HepG2 (cell line): ENCODE data around the gene IL27RA. TPM values are rescaled to one million over a fixed set of nuclear protein-coding genes. Genes with fewer than 3 reads are reported as not detected.

Experiments used
- CBX2 ChIP-seq, 2 experiments: fragments of 200-600 bp in 1 of 2; sonication (generic); formaldehyde crosslinking in 1 of 2; IDR thresholded peaks; 2 replicates each; pipeline versions ENCODE4 v1.7.0 to v1.8.1; 2018 to 2022; ENCODE audit warnings: low read depth in 2 of 2, low read length in 1 of 2, mild to moderate bottlenecking in 1 of 2, missing genetic modification reagents in 1 of 2
- EP300 ChIP-seq, 3 experiments: sonication (generic) in 1 of 3; formaldehyde crosslinking in 1 of 3; IDR thresholded peaks; 2 replicates each; pipeline versions ENCODE4 v1.5.1 to v1.6.1; 2011 to 2020; ENCODE audit warnings: low read depth in 2 of 3, low read length in 2 of 3, borderline replicate concordance in 1 of 3, improper control_type of control experiment in 1 of 3, mild to moderate bottlenecking in 1 of 3, missing genetic modification reagents in 1 of 3, moderate library complexity in 1 of 3
- ETV6 ChIP-seq: sonication (generic); formaldehyde crosslinking; conservative IDR thresholded peaks from 2 replicates; pipeline ENCODE4 v1.4.0; 2020; ENCODE audit warnings: missing genetic modification reagents
- EZH2 ChIP-seq: conservative IDR thresholded peaks from 2 replicates; pipeline ENCODE4 v1.6.1; 2012; ENCODE audit warnings: mild to moderate bottlenecking, low read depth, low read length, moderate library complexity
- KLF15 ChIP-seq: sonication (generic); formaldehyde crosslinking; IDR thresholded peaks from 2 replicates; pipeline ENCODE4 v1.8.1; 2023; ENCODE audit warnings: borderline replicate concordance, mild to moderate bottlenecking, inconsistent platforms, missing genetic modification reagents, mixed read lengths
- KLF6 ChIP-seq: IDR thresholded peaks from 2 replicates; pipeline ENCODE4 v1.8.0; 2016; ENCODE audit warnings: missing biosample characterization, missing genetic modification reagents
- LCORL ChIP-seq, 2 experiments: fragments of 450-650 bp in 1 of 2; sonication (generic) in 1 of 2; formaldehyde crosslinking in 1 of 2; IDR thresholded peaks; 2 replicates each; pipeline versions ENCODE4 v1.5.0 to v1.6.1; 2017 to 2020; ENCODE audit warnings: antibody characterized with exemption in 1 of 2, missing genetic modification reagents in 1 of 2
- NR2C2 ChIP-seq: sonication (generic); formaldehyde crosslinking; IDR thresholded peaks from 2 replicates; pipeline ENCODE4 v1.4.0; 2020; ENCODE audit warnings: missing genetic modification reagents, mild to moderate bottlenecking, moderate library complexity, borderline replicate concordance
- PAX8 ChIP-seq: sonication (generic); formaldehyde crosslinking; IDR thresholded peaks from 2 replicates; pipeline ENCODE4 v1.8.0; 2022; ENCODE audit warnings: mild to moderate bottlenecking, missing genetic modification reagents, borderline replicate concordance
- POLR2A ChIP-seq, 2 experiments: IDR thresholded peaks; 2 replicates each; pipeline ENCODE4 v1.6.1; 2011; ENCODE audit warnings: low read depth in 2 of 2, low read length in 2 of 2, mild to moderate bottlenecking in 1 of 2, moderate library complexity in 1 of 2; ENCODE audit not compliant: insufficient read depth in 1 of 2
- YY1 ChIP-seq: IDR thresholded peaks from 2 replicates; pipeline ENCODE4 v1.6.1; 2011; ENCODE audit warnings: low read length, low read depth, moderate library complexity, mild to moderate bottlenecking; ENCODE audit not compliant: insufficient read depth, insufficient replicate concordance
- ZBTB20 ChIP-seq: sonication (generic); formaldehyde crosslinking; IDR thresholded peaks from 2 replicates; pipeline ENCODE4 v1.8.1; 2023; ENCODE audit warnings: missing genetic modification reagents, low read depth, mild to moderate bottlenecking, borderline replicate concordance
- ZNF10 ChIP-seq: sonication (generic); formaldehyde crosslinking; IDR thresholded peaks from 2 replicates; pipeline ENCODE4 v1.4.0; 2020; ENCODE audit warnings: mild to moderate bottlenecking, low read depth, missing genetic modification reagents, borderline replicate concordance
- ZNF224 ChIP-seq: sonication (generic); formaldehyde crosslinking; IDR thresholded peaks from 2 replicates; pipeline ENCODE4 v1.5.0; 2020; ENCODE audit warnings: mild to moderate bottlenecking, missing genetic modification reagents
- ZNF292 ChIP-seq: sonication (generic); formaldehyde crosslinking; IDR thresholded peaks from 2 replicates; pipeline ENCODE4 v1.8.1; 2022; ENCODE audit warnings: mild to moderate bottlenecking, low read depth, missing genetic modification reagents, borderline replicate concordance
- ZNF329 ChIP-seq: sonication (generic); formaldehyde crosslinking; IDR thresholded peaks from 2 replicates; pipeline ENCODE4 v1.9.0; 2021; ENCODE audit warnings: low read depth, mild to moderate bottlenecking, missing genetic modification reagents
- ZNF367 ChIP-seq: sonication (generic); formaldehyde crosslinking; IDR thresholded peaks from 2 replicates; pipeline ENCODE4 v1.4.0; 2020; ENCODE audit warnings: missing genetic modification reagents, borderline replicate concordance
- ZNF496 ChIP-seq: sonication (generic); formaldehyde crosslinking; IDR thresholded peaks from 2 replicates; pipeline ENCODE4 v1.8.1; 2023; ENCODE audit warnings: mild to moderate bottlenecking, moderate library complexity, missing genetic modification reagents; ENCODE audit not compliant: insufficient replicate concordance
- ZNF598 ChIP-seq: sonication (generic); formaldehyde crosslinking; IDR thresholded peaks from 2 replicates; pipeline ENCODE4 v1.5.1; 2020; ENCODE audit warnings: mild to moderate bottlenecking, missing genetic modification reagents, borderline replicate concordance
- ZNF839 ChIP-seq: sonication (generic); formaldehyde crosslinking; IDR thresholded peaks from 2 replicates; pipeline ENCODE4 v1.4.0; 2020; ENCODE audit warnings: missing genetic modification reagents, mild to moderate bottlenecking, borderline replicate concordance
- ZNF841 ChIP-seq: sonication (generic); formaldehyde crosslinking; IDR thresholded peaks from 2 replicates; pipeline ENCODE4 v1.8.1; 2023; ENCODE audit warnings: missing genetic modification reagents, borderline replicate concordance
- ZSCAN25 ChIP-seq: sonication (generic); formaldehyde crosslinking; IDR thresholded peaks from 2 replicates; pipeline ENCODE4 v1.8.0; 2022; ENCODE audit warnings: mild to moderate bottlenecking, missing genetic modification reagents
- polyA plus RNA-seq, 8 experiments: library from polyadenylated mRNA; depleted of rRNA in 3 of 8; stranded (reverse) in 7 of 8; unstranded in 1 of 8; fragments of >200 nt; fragmentation: Illumina TruSeq in 4 of 8; extraction: Trizol in 4 of 8; gene quantifications; 2 replicates each; pipeline versions ENCODE4 v1.2.1 to v1.2.3, GENCODE V29; 2011 to 2016; ENCODE audit warnings: low read depth in 4 of 8, missing spikeins in 1 of 8, mixed read lengths in 1 of 8; ENCODE audit not compliant: insufficient read depth in 1 of 8
- total RNA-seq, 5 experiments: library from RNA; depleted of rRNA; stranded (reverse); fragments of >200 nt; fragmentation: Illumina TruSeq; extraction: Trizol; gene quantifications; 2 replicates each; pipeline ENCODE4 v1.2.3, GENCODE V29; 2016; ENCODE audit warnings: low read depth in 1 of 5
- TF ChIP-seq, protein P1 (sequence below): IDR thresholded peaks from 2 replicates; pipeline ENCODE4 v1.6.1; 2016; ENCODE audit warnings: control low read depth
- TF ChIP-seq, protein P2 (sequence below): IDR thresholded peaks from 2 replicates; pipeline ENCODE4 v1.6.1; 2016; ENCODE audit warnings: mild to moderate bottlenecking, missing biosample characterization, missing genetic modification reagents
- TF ChIP-seq, protein P3 (sequence below): sonication (generic); formaldehyde crosslinking; IDR thresholded peaks from 2 replicates; pipeline ENCODE4 v1.8.1; 2023; ENCODE audit warnings: missing genetic modification reagents, inconsistent platforms, borderline replicate concordance

IL27RA gene
- total and polyA plus RNA-seq, 2 of the 13 experiments (the other 11 are each of a cell fraction or from before 2014, with no cell fraction given) = 3.5 to 8.1 TPM

DNA sequence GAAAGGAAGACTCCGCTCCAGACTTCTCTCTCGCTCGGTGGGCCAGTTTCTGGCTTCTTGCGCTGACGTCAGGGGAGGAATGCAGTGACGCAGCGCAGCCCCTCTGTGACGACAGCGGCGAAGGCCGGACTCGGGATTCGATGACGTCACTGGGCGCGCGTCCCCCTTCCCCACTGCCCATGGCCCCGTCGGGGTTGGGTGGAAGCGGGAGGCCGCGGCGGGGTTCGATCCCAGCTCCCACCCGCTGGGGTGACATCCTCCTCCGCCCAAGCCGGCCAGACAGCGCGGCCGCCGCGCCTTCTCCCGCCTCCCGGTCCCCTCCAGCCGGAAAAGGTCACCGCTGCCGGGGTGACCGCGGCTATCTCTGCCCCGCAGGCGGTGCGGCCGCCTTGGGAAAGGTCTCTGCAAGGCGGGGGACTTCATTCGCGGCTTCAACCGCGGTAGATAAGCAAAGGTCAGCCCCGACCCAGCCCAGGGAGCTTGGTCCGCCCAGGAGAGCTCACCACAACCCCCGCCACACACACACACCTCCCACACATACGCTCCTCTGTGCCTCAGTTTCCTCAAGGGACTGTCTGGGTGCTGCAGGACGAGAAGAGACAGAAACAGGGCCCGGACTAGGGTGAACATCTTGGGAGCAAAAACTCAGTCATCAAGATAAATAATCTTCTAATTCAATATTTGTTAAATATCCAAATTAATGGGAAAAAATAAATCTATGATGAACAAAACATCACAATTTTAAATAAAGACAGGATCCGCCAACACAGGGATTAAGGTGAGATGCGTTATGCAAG, 24.6 kb upstream of the IL27RA start (continued):
- TF ChIP-seq EP300 (IDR thresholded peaks at IDR 0.05; ENCODE audit: low read depth in 2 of 2, low read length in 2 of 2) (no peak), EP300 (CRISPR knock-in tag; IDR thresholded peaks at IDR 0.05; ENCODE audit: borderline replicate concordance) (peak; percentile 38; the same call in 1 of the 2 replicates), ZNF329 (CRISPR knock-in tag) (no peak), ETV6 (CRISPR knock-in tag) (peak; percentile 62; the same call in 1 of the 2 replicates), ZNF841 (no peak), ZSCAN25 (peak; percentile 57; the same call in 1 of the 2 replicates), ZNF598 (CRISPR knock-in tag) (peak; percentile 19; the same call in 1 of the 2 replicates), ZNF367 (CRISPR knock-in tag) (no peak), ZNF496 (CRISPR knock-in tag) (no peak), ZNF224 (CRISPR knock-in tag) (no peak), PAX8 (CRISPR knock-in tag) (no peak), YY1 (peak; percentile 74), CBX2 (IDR thresholded peaks at IDR 0.05; ENCODE audit: low read depth, low read length) (no peak), CBX2 (CRISPR knock-in tag; IDR thresholded peaks at IDR 0.05; ENCODE audit: low read depth) (no peak), ZNF10 (CRISPR knock-in tag) (no peak), KLF15 (CRISPR knock-in tag) (no peak; the same call in 1 of the 2 replicates), NR2C2 (CRISPR knock-in tag) (peak; percentile 42; the same call in 1 of the 2 replicates), ZBTB20 (no peak), ZNF839 (peak; percentile 91; the same call in 1 of the 2 replicates), POLR2A (IDR thresholded peaks at IDR 0.05; ENCODE audit: insufficient read depth in 1 of 2, low read depth in 2 of 2, low read length in 2 of 2) (peak; percentile 68 to 77), LCORL (IDR thresholded peaks at IDR 0.05) (no peak), LCORL (CRISPR knock-in tag; IDR thresholded peaks at IDR 0.05) (peak; percentile 60; the same call in 1 of the 2 replicates), ZNF292 (CRISPR knock-in tag) (peak; percentile 15; the same call in 1 of the 2 replicates), KLF6 (CRISPR knock-in tag) (no peak), EZH2 (no peak)
- TF ChIP-seq, protein P1, sequence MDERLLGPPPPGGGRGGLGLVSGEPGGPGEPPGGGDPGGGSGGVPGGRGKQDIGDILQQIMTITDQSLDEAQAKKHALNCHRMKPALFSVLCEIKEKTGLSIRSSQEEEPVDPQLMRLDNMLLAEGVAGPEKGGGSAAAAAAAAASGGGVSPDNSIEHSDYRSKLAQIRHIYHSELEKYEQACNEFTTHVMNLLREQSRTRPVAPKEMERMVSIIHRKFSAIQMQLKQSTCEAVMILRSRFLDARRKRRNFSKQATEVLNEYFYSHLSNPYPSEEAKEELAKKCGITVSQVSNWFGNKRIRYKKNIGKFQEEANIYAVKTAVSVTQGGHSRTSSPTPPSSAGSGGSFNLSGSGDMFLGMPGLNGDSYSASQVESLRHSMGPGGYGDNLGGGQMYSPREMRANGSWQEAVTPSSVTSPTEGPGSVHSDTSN = no peak
- TF ChIP-seq, protein P2, sequence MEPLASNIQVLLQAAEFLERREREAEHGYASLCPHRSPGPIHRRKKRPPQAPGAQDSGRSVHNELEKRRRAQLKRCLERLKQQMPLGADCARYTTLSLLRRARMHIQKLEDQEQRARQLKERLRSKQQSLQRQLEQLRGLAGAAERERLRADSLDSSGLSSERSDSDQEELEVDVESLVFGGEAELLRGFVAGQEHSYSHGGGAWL (CRISPR knock-in tag) = peak; percentile 43; the same call in 1 of the 2 replicates
- TF ChIP-seq, protein P3, sequence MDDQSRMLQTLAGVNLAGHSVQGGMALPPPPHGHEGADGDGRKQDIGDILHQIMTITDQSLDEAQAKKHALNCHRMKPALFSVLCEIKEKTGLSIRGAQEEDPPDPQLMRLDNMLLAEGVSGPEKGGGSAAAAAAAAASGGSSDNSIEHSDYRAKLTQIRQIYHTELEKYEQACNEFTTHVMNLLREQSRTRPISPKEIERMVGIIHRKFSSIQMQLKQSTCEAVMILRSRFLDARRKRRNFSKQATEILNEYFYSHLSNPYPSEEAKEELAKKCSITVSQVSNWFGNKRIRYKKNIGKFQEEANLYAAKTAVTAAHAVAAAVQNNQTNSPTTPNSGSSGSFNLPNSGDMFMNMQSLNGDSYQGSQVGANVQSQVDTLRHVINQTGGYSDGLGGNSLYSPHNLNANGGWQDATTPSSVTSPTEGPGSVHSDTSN (CRISPR knock-in tag) = no peak
